ENCODE data around the gene LRCH1. TPM values are rescaled to one million over a fixed set of nuclear protein-coding genes. Genes with fewer than 3 reads are reported as not detected.

Gene LRCH1
- total and polyA plus RNA-seq, 10 of the 15 experiments (the other 5 are each of a cell fraction or from before 2014, with no cell fraction given), result 5.3 to 48.9 (median 14.4) TPM

GRCh38 chr13:46570273-46570672, 17.3 kb downstream of the LRCH1 start:
- H3K4me3 ChIP-seq, result no peak overlapping the region
- ATAC-seq (no peak), FAIRE-seq (no peak), DNase-seq (ENCODE audit: low read depth, low spot score) (no peak)
- H3K4me2 ChIP-seq (ENCODE audit: control insufficient read depth, insufficient read depth), result no peak overlapping the region
- peaks cover 0 to 4% of the 10 kb centered on the region in 2 experiments; a peak in 1 of 4 replicates for H3K36me3 ChIP-seq (ENCODE audit: control insufficient read depth in 2 of 2, insufficient read depth in 2 of 2, low read length in 1 of 2)
- POLR2A ChIA-PET, result interaction anchor here (0.8 to 4.7 kb wide), 2 partner anchors 15 to 32 kb away, joined by 6 to 24 read pairs; no protein-coding TSS in a partner anchor
- WGBS (ENCODE audit: insufficient coverage, insufficient replicate concordance, low lambda C conversion rate, missing lambda C conversion rate), result 71% methylated on average over 4 of the region's 4 CpGs
- no peak overlapping the region for H2AFZ ChIP-seq (ENCODE audit: control insufficient read depth, low read depth, low read length)
- BruUV-seq (replicated peaks), result no TSS peak
- no peaks in the 10 kb centered on the region for H3K9me3 ChIP-seq (replicated peaks; ENCODE audit: control insufficient read depth, insufficient read depth, low read length)
- intact Hi-C loops (cut with micrococcal nuclease; ENCODE audit: unreplicated experiment) (loop anchor here (10.0 kb wide), 1 partner anchor 395 kb away; no protein-coding TSS in a partner anchor), in situ Hi-C loops (cut with MboI) (no loop called here)
- H3K9ac ChIP-seq (ENCODE audit: control insufficient read depth, insufficient read depth, low read length), result no peak overlapping the region
- H3K27me3 ChIP-seq (replicated peaks in 1 of 2; ENCODE audit: control insufficient read depth in 2 of 2, insufficient read depth in 2 of 2, low read length in 1 of 2), result no peaks in the 10 kb centered on the region
- SMC1A ChIA-PET (ENCODE audit: uncharacterized antibody, unreplicated experiment), result interaction anchor here (0.9 to 30.5 kb wide), 10 partner anchors 8 to 124 kb away, joined by 3 to 367 read pairs (median 13); partner anchors contain the start of gene LRCH1
- no peak for TF ChIP-seq NR2C2 (IDR thresholded peaks at IDR 0.05; ENCODE audit: borderline replicate concordance, control insufficient read depth, insufficient read length, low read depth)
- no peak for TF ChIP-seq TAF1 (IDR thresholded peaks at IDR 0.05; ENCODE audit: borderline replicate concordance, low read depth, low read length)
- TF ChIP-seq HDAC6 (IDR thresholded peaks at IDR 0.05; ENCODE audit: unreplicated experiment), result no peak
- TF ChIP-seq ZNF687 (IDR thresholded peaks at IDR 0.05), result no peak
- TF ChIP-seq POLR2A (IDR thresholded peaks at IDR 0.05; ENCODE audit: low read depth, low read length), result no peak
- no peak for TF ChIP-seq HSF1 (IDR thresholded peaks at IDR 0.05; ENCODE audit: low read depth, low read length)
- no peak for TF ChIP-seq MLLT1 (IDR thresholded peaks at IDR 0.05)
- TF ChIP-seq EP300 (IDR thresholded peaks at IDR 0.05; ENCODE audit: borderline replicate concordance in 1 of 2, control insufficient read depth in 1 of 2, low read depth in 2 of 2, low read length in 2 of 2), result no peak
- TF ChIP-seq ZNF384 (IDR thresholded peaks at IDR 0.05; ENCODE audit: borderline replicate concordance, low read depth, low read length), result no peak
- no peak for TF ChIP-seq NFIC (IDR thresholded peaks at IDR 0.05; ENCODE audit: low read depth, low read length)
- no peak for TF ChIP-seq ESRRA (IDR thresholded peaks at IDR 0.05; ENCODE audit: low read length)
- no peak for TF ChIP-seq KDM1A (IDR thresholded peaks at IDR 0.05; ENCODE audit: borderline replicate concordance)
- TF ChIP-seq HDGF (IDR thresholded peaks at IDR 0.05), result no peak
- TF ChIP-seq EZH2 (IDR thresholded peaks at IDR 0.05; ENCODE audit: borderline replicate concordance, control insufficient read depth, low read depth, low read length), result no peak
- TF ChIP-seq CREM (IDR thresholded peaks at IDR 0.05; ENCODE audit: low read depth), result no peak
- TF ChIP-seq ZZZ3 (IDR thresholded peaks at IDR 0.05; ENCODE audit: control insufficient read depth, insufficient read length, low read depth), result no peak
- CTCF ChIA-PET, result interaction anchor here (1.8 to 5.3 kb wide), 4 partner anchors 7 to 18 kb away, joined by 5 to 39 read pairs (median 11); partner anchors contain the start of gene LRCH1
- peaks cover 47% of the 10 kb centered on the region for H3K4me1 ChIP-seq (ENCODE audit: control insufficient read depth, insufficient read depth, low read length)
- RAD21 ChIA-PET (ENCODE audit: unreplicated experiment), result interaction anchor here (1.0 to 4.6 kb wide), 7 partner anchors 8 to 81 kb away, joined by 3 to 22 read pairs (median 7); partner anchors contain the start of gene LRCH1
- H3K27ac ChIP-seq (ENCODE audit: control insufficient read depth, insufficient read depth), result no peak overlapping the region
- peaks cover 4% of the 10 kb centered on the region; the same call in 1 of the 2 replicates for H4K20me1 ChIP-seq (ENCODE audit: control insufficient read depth, insufficient read depth)
- H3K79me2 ChIP-seq (ENCODE audit: control insufficient read depth, insufficient read depth, low read length), result peaks cover 98% of the 10 kb centered on the region

Measured in GM12878 (cell line).